Keratinocyte (primary cell): ENCODE measurements around the gene MEIOC. TPM values are rescaled to one million over a fixed set of nuclear protein-coding genes. Genes with fewer than 3 reads are reported as not detected.

Experiments used
- DNase-seq: peaks from one replicate; pipeline ENCODE4 v3.0.0-alpha.2; 2011; ENCODE audit warnings: low read depth, missing footprints, low spot score
- FAIRE-seq: peaks from 2 replicates; lab custom pipeline; 2011; peaks lifted over from hg19 to GRCh38; lab: Jason Lieb, UNC
- H2AFZ ChIP-seq: 2 replicates; pipeline ENCODE4 v1.6.0; 2012; ENCODE audit warnings: low read length, control low read depth, inconsistent platforms; ENCODE audit not compliant: control insufficient read depth
- H3K27ac ChIP-seq: 2 replicates; pipeline ENCODE4 v1.5.1; 2011; ENCODE audit warnings: low read length; ENCODE audit not compliant: control insufficient read depth, insufficient read depth
- H3K27me3 ChIP-seq: 3 replicates; pipeline ENCODE4 v1.6.0; 2011; ENCODE audit warnings: low read length; ENCODE audit not compliant: control insufficient read depth, insufficient read depth; ENCODE audit errors: extremely low read depth
- H3K36me3 ChIP-seq, 2 experiments: 2 replicates in 1 of 2; 3 replicates in 1 of 2; pipeline ENCODE4 v1.5.1; 2011; ENCODE audit warnings: low read length in 2 of 2, mild to moderate bottlenecking in 1 of 2; ENCODE audit not compliant: control insufficient read depth in 2 of 2, insufficient read depth in 2 of 2; ENCODE audit errors: extremely low read depth in 1 of 2
- H3K4me1 ChIP-seq: 3 replicates; pipeline ENCODE4 v1.5.1; 2011; ENCODE audit warnings: low read length; ENCODE audit not compliant: control insufficient read depth, insufficient read depth; ENCODE audit errors: extremely low read depth
- H3K4me2 ChIP-seq: 3 replicates; pipeline ENCODE4 v1.6.0; 2011; ENCODE audit warnings: low read depth, low read length; ENCODE audit not compliant: control insufficient read depth, insufficient read depth; ENCODE audit errors: extremely low read depth
- H3K4me3 ChIP-seq, 3 experiments: fragments of 200-600 bp in 1 of 3; sonication (generic) in 1 of 3; 2 replicates in 2 of 3; 3 replicates in 1 of 3; pipeline ENCODE4 v1.5.1; 2011 to 2016; ENCODE audit warnings: low read length in 3 of 3, mild to moderate bottlenecking in 3 of 3, control low read depth in 2 of 3, inconsistent platforms in 1 of 3, low read depth in 1 of 3, mixed read lengths in 1 of 3, mixed run types in 1 of 3, moderate library complexity in 1 of 3; ENCODE audit not compliant: control insufficient read depth in 2 of 3, insufficient read depth in 2 of 3; ENCODE audit errors: extremely low read depth in 1 of 3
- H3K79me2 ChIP-seq: 2 replicates; pipeline ENCODE4 v1.6.0; 2012; ENCODE audit warnings: low read length; ENCODE audit not compliant: control insufficient read depth, insufficient read depth
- H3K9ac ChIP-seq: 3 replicates; pipeline ENCODE4 v1.6.0; 2011; ENCODE audit warnings: low read length; ENCODE audit not compliant: control insufficient read depth, insufficient read depth; ENCODE audit errors: extremely low read depth
- H3K9me1 ChIP-seq: 3 replicates; pipeline ENCODE4 v1.6.0; 2011; ENCODE audit warnings: low read length; ENCODE audit not compliant: control insufficient read depth, insufficient read depth; ENCODE audit errors: extremely low read depth
- H3K9me3 ChIP-seq: 2 replicates; pipeline ENCODE4 v1.5.1; 2012; ENCODE audit warnings: low read depth, low read length; ENCODE audit not compliant: control insufficient read depth
- H4K20me1 ChIP-seq: 3 replicates; pipeline ENCODE4 v1.6.0; 2011; ENCODE audit warnings: low read length; ENCODE audit not compliant: control insufficient read depth, insufficient read depth; ENCODE audit errors: extremely low read depth
- CTCF ChIP-seq, 3 experiments: IDR thresholded peaks in 1 of 3; conservative IDR thresholded peaks in 1 of 3; optimal IDR thresholded peaks in 1 of 3; 2 replicates in 2 of 3; 3 replicates in 1 of 3; pipeline versions ENCODE3 to v1.5.1; 2011; ENCODE audit warnings: low read length in 3 of 3, mild to moderate bottlenecking in 3 of 3, moderate library complexity in 2 of 3, control low read depth in 1 of 3, inconsistent platforms in 1 of 3; ENCODE audit not compliant: insufficient read depth in 2 of 3; ENCODE audit errors: extremely low read depth in 1 of 3
- EZH2 ChIP-seq: IDR thresholded peaks from one replicate; pipeline ENCODE4 v1.6.1; 2012; ENCODE audit warnings: inconsistent platforms, mild to moderate bottlenecking, low read length, moderate library complexity
- dilution Hi-C: fragments of 300-500 bp; cut with MboI; formaldehyde crosslinking; loops from one replicate; pipeline ENCODE4 v1.7.0; 2020; ENCODE audit warnings: low sequenced_read_pairs; ENCODE audit not compliant: extremely low pct_ligation_motif_present
- polyA plus RNA-seq, 5 experiments: library from polyadenylated mRNA; depleted of rRNA in 3 of 5; stranded (reverse) in 3 of 5; stranded (forward) in 1 of 5; unstranded in 1 of 5; fragments of >200 nt; gene quantifications; 1 replicate in 1 of 5; 2 replicates in 3 of 5; 3 replicates in 1 of 5; pipeline versions ENCODE4 v1.2.1 to v1.2.3, GENCODE V29; 2011 to 2012; ENCODE audit warnings: missing spikeins in 2 of 5, low read depth in 1 of 5, low replicate concordance in 1 of 5

Gene MEIOC
- polyA plus RNA-seq, 1 donor (not counting 4 experiments of a cell fraction or from before 2014, with no cell fraction given), result 0.03 TPM

GRCh38 chr17:44607836-44608690 is 48.2 kb upstream of the MEIOC start:
- Histone ChIP-seq H3K9me3 (no peaks in the 10 kb centered on the region), H3K27me3 (peaks cover 9% of the 10 kb centered on the region), H3K9me1 (no peaks in the 10 kb centered on the region), H3K79me2 (no peaks in the 10 kb centered on the region), H3K27ac (no peak overlapping the region), H3K4me3 (no peak overlapping the region), H3K9ac (no peak overlapping the region), H2AFZ (no peak overlapping the region), H3K36me3 (no peaks in the 10 kb centered on the region), H3K4me1 (no peaks in the 10 kb centered on the region), H4K20me1 (no peaks in the 10 kb centered on the region), H3K4me2 (no peak overlapping the region)
- TF ChIP-seq CTCF (optimal IDR thresholded peaks at IDR 0.05 in 1 of 3, IDR thresholded peaks at IDR 0.05 in 1 of 3, conservative IDR thresholded peaks at IDR 0.05 in 1 of 3; ENCODE audit: extremely low read depth in 1 of 3, insufficient read depth in 2 of 3, low read length in 3 of 3) (no peak), EZH2 (no peak)
- dilution Hi-C loops, result no loop called here
- DNase-seq (no peak), FAIRE-seq (no peak)

- DNase-seq, result no peak
- peaks cover 9% of the 10 kb centered on the region for H3K27me3 ChIP-seq
- no peaks in the 10 kb centered on the region for H3K36me3 ChIP-seq
- no peak overlapping the region for H3K4me3 ChIP-seq
- H3K79me2 ChIP-seq, result no peaks in the 10 kb centered on the region
- H3K9me1 ChIP-seq, result no peaks in the 10 kb centered on the region
- H3K27ac ChIP-seq, result no peak overlapping the region
- no peak for FAIRE-seq
- dilution Hi-C loops, result no loop called here
- no peak overlapping the region for H2AFZ ChIP-seq
- H4K20me1 ChIP-seq, result no peaks in the 10 kb centered on the region
- no peaks in the 10 kb centered on the region for H3K4me1 ChIP-seq
- no peak overlapping the region for H3K4me2 ChIP-seq
- H3K9ac ChIP-seq, result no peak overlapping the region
- H3K9me3 ChIP-seq, result no peaks in the 10 kb centered on the region
- TF ChIP-seq EZH2, result no peak
- no peak for TF ChIP-seq CTCF (optimal IDR thresholded peaks at IDR 0.05 in 1 of 3, IDR thresholded peaks at IDR 0.05 in 1 of 3, conservative IDR thresholded peaks at IDR 0.05 in 1 of 3; ENCODE audit: extremely low read depth in 1 of 3, insufficient read depth in 2 of 3, low read length in 3 of 3)
Measured at GRCh38 chr17:44608727-44609435, 47.4 kb upstream of the MEIOC start.
